NT2/D1 (cell line): Measurements from ENCODE around the gene HSF2BP.

Source experiments
- DNase-seq: peaks from one replicate; pipeline ENCODE4 v3.0.0-alpha.2; 2011; ENCODE audit warnings: low read depth, low spot score
- H3K27me3 ChIP-seq: 2 replicates; pipeline ENCODE4 v1.6.0; 2011; ENCODE audit warnings: mild to moderate bottlenecking; ENCODE audit not compliant: insufficient read length, insufficient read depth
- H3K36me3 ChIP-seq: 2 replicates; pipeline ENCODE4 v1.6.1; 2011; ENCODE audit warnings: mild to moderate bottlenecking, low read length, mixed read lengths; ENCODE audit not compliant: insufficient read depth, insufficient read length
- H3K4me1 ChIP-seq: 2 replicates; pipeline ENCODE4 v1.5.1; 2011; ENCODE audit not compliant: insufficient read depth, insufficient read length
- H3K4me3 ChIP-seq: 2 replicates; pipeline ENCODE4 v1.5.1; 2011; ENCODE audit warnings: low read depth; ENCODE audit not compliant: insufficient read length
- H3K9ac ChIP-seq: 2 replicates; pipeline ENCODE4 v1.6.0; 2011; ENCODE audit warnings: low read depth; ENCODE audit not compliant: insufficient read length
- H3K9me3 ChIP-seq: 2 replicates; pipeline ENCODE4 v1.5.1; 2011; ENCODE audit warnings: mild to moderate bottlenecking, low read length; ENCODE audit not compliant: insufficient read depth
- SUZ12 ChIP-seq: IDR thresholded peaks from 2 replicates; pipeline ENCODE4 v1.6.1; 2011; ENCODE audit not compliant: insufficient read length, insufficient read depth; ENCODE audit errors: extremely low read depth
- YY1 ChIP-seq: IDR thresholded peaks from 2 replicates; pipeline ENCODE4 v1.6.1; 2011; ENCODE audit not compliant: insufficient read length, insufficient read depth
- ZNF274 ChIP-seq: IDR thresholded peaks from 2 replicates; pipeline ENCODE4 v1.6.1; 2011; ENCODE audit warnings: mild to moderate bottlenecking, low read depth, low read length

Gene HSF2BP

GRCh38 chr21:43659136-43660000, at the start of gene HSF2BP, which contains the start of gene RRP1B:
Gene HSF2BP, minus strand, starts transcription at chr21:43659488. Its CDS starts 1,392 bp downstream, at chr21:43658096.
Gene RRP1B, plus strand, starts transcription at chr21:43659560. Its CDS starts 105 bp downstream, at chr21:43659665.
- DNase-seq: peak; percentile 86
- no peaks in the 10 kb centered on the region for H3K27me3 ChIP-seq
- peak within 1 kb of the TSS; percentile 98 for H3K4me3 ChIP-seq
- peaks cover 46% of the 10 kb centered on the region for H3K36me3 ChIP-seq
- H3K9me3 ChIP-seq: no peaks in the 10 kb centered on the region
- TF ChIP-seq YY1 (peak; percentile 36), ZNF274 (no peak)
- H3K9ac ChIP-seq: peak within 1 kb of the TSS; percentile 95
- H3K4me1 ChIP-seq: no peaks in the 10 kb centered on the region

GRCh38 chr21:43708745-43709381, 49.6 kb upstream of the HSF2BP start:
- DNase-seq: no peak
- TF ChIP-seq ZNF274: no peak
- no peak for TF ChIP-seq SUZ12
- TF ChIP-seq YY1: no peak
- H3K9me3 ChIP-seq: no peaks in the 10 kb centered on the region
- H3K36me3 ChIP-seq: no peaks in the 10 kb centered on the region
- peaks cover 7% of the 10 kb centered on the region for H3K4me1 ChIP-seq
- no peak overlapping the region for H3K9ac ChIP-seq
- no peaks in the 10 kb centered on the region for H3K27me3 ChIP-seq
- no peak overlapping the region for H3K4me3 ChIP-seq

- TF ChIP-seq YY1: no peak
- TF ChIP-seq SUZ12: no peak
- no peak for TF ChIP-seq ZNF274
- H3K9me3 ChIP-seq: no peaks in the 10 kb centered on the region
- no peak overlapping the region for H3K4me3 ChIP-seq
- no peaks in the 10 kb centered on the region for H3K36me3 ChIP-seq
- H3K27me3 ChIP-seq: no peaks in the 10 kb centered on the region
- DNase-seq: no peak
- H3K4me1 ChIP-seq: peaks cover 17% of the 10 kb centered on the region
- no peak overlapping the region for H3K9ac ChIP-seq
Measured at GRCh38 chr21:43707462-43707861, 48.2 kb upstream of the HSF2BP start.

- Histone ChIP-seq H3K9me3 (no peaks in the 10 kb centered on the region), H3K36me3 (peaks cover 4% of the 10 kb centered on the region), H3K4me1 (peaks cover 22% of the 10 kb centered on the region), H3K4me3 (no peak overlapping the region), H3K27me3 (no peaks in the 10 kb centered on the region), H3K9ac (no peak overlapping the region)
- no peak for TF ChIP-seq YY1
- no peak for TF ChIP-seq SUZ12
- TF ChIP-seq ZNF274: no peak
- DNase-seq: peak; percentile 23
Measured at GRCh38 chr21:43703035-43703880, 44.0 kb upstream of the HSF2BP start.

- H3K9ac ChIP-seq: peak overlapping the region; percentile 58
Measured at GRCh38 chr21:43702785-43703034, 43.4 kb upstream of the HSF2BP start.

GRCh38 chr21:43701936-43702784, 42.9 kb upstream of the HSF2BP start:
- H3K27me3 ChIP-seq: no peaks in the 10 kb centered on the region
- H3K9ac ChIP-seq: peak overlapping the region; percentile 58
- peaks cover 20% of the 10 kb centered on the region for H3K4me1 ChIP-seq
- no peak for TF ChIP-seq YY1
- no peak for TF ChIP-seq SUZ12
- TF ChIP-seq ZNF274: no peak
- DNase-seq: no peak
- peaks cover 10% of the 10 kb centered on the region for H3K36me3 ChIP-seq
- no peak overlapping the region for H3K4me3 ChIP-seq
- no peaks in the 10 kb centered on the region for H3K9me3 ChIP-seq

More at GRCh38 chr21:43702785-43703034, 43.4 kb upstream of the HSF2BP start:
- Histone ChIP-seq H3K27me3 (no peaks in the 10 kb centered on the region), H3K36me3 (peaks cover 9% of the 10 kb centered on the region), H3K9me3 (no peaks in the 10 kb centered on the region), H3K4me3 (no peak overlapping the region), H3K4me1 (peaks cover 22% of the 10 kb centered on the region)
- DNase-seq: no peak
- no peak for TF ChIP-seq YY1
- no peak for TF ChIP-seq ZNF274
- TF ChIP-seq SUZ12: no peak
